ENCODE data around the gene BAG1. TPM values are rescaled to one million over a fixed set of nuclear protein-coding genes. Genes with fewer than 3 reads are reported as not detected.

The BAG1 gene
- total and polyA plus RNA-seq, 2 experiments from 2014 or later = 248 to 270 TPM

DNA sequence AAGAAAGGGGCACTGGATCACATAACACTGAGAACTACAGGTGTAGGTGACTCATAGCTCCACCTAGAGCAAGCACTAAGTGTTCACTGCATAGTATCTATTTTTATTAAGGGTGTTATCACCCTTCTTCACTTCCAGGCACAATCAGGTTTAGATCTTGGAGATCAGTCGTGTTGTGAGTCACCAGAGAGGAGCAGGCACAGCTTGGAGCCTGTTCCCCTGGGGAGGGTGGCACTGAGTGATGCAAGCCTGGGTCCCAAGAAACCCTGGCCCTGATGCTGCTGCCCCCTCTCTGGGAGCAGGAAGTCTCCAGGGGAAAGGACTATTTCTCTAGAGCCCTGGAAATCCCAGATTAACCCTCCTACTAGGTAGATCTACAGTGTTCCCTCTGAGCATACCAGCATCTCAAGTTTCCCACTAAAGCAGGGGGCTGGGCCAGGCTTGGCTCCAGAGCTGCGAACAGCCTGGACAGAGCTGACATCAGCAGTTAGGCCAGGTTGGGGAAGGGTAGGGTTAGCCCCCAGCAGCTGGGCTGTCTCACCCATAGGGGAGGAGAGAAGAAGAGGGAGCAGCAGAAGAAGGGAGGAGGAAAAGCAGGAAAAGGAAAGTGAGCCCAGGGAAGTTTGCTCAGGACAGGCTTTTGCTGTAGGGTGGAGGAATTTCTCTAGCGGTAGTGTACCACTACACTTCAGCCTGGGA, 52.7 kb downstream of the BAG1 start:
- no peaks in the 10 kb centered on the region for H3K36me3 ChIP-seq
- H3K4me3 ChIP-seq = no peak overlapping the region
- peaks cover 2% of the 10 kb centered on the region for H3K27me3 ChIP-seq
- peak overlapping the region; percentile 8 for H3K27ac ChIP-seq
- peak; percentile 49 to 60 for DNase-seq (ENCODE audit: low read depth in 1 of 2, low spot score in 1 of 2)
- peaks cover 7% of the 10 kb centered on the region for H3K4me1 ChIP-seq (ENCODE audit: low read depth)
- no peaks in the 10 kb centered on the region for H3K9me3 ChIP-seq (ENCODE audit: low read depth)
- no peak for TF ChIP-seq CTCF (IDR thresholded peaks at IDR 0.05; ENCODE audit: low read depth, low read length)

GRCh38 chr9:33210006-33210715, 54.3 kb downstream of the BAG1 start:
- Histone ChIP-seq H3K4me3 (no peak overlapping the region), H3K27me3 (no peaks in the 10 kb centered on the region), H3K9me3 (ENCODE audit: low read depth) (no peaks in the 10 kb centered on the region), H3K4me1 (ENCODE audit: low read depth) (peaks cover 7% of the 10 kb centered on the region), H3K36me3 (no peaks in the 10 kb centered on the region), H3K27ac (no peak overlapping the region)
- TF ChIP-seq CTCF (IDR thresholded peaks at IDR 0.05; ENCODE audit: low read depth, low read length) = no peak
- no peak for DNase-seq (ENCODE audit: low read depth in 1 of 2, low spot score in 1 of 2)

DNA sequence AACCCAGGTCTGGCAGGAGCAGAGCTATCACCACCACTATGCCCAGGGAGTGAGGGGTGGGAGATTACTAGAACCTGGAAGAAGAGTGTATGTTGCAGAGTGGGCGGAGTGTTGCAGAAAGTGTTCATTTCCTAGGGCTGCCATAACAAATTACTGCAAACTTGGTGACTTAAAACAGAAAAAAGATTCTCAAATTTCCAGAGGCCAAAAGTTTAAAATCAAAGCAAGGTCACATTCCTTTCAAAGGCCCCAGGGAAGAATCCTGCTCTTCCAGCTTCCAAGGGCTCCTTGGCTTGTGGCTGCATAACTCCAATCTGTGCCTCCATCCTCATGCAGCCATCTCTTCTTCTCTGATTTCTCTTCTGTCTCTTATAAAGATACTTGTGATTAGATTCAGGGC, 55.1 kb downstream of the BAG1 start:
- TF ChIP-seq CTCF (IDR thresholded peaks at IDR 0.05; ENCODE audit: low read depth, low read length) = no peak

DNA sequence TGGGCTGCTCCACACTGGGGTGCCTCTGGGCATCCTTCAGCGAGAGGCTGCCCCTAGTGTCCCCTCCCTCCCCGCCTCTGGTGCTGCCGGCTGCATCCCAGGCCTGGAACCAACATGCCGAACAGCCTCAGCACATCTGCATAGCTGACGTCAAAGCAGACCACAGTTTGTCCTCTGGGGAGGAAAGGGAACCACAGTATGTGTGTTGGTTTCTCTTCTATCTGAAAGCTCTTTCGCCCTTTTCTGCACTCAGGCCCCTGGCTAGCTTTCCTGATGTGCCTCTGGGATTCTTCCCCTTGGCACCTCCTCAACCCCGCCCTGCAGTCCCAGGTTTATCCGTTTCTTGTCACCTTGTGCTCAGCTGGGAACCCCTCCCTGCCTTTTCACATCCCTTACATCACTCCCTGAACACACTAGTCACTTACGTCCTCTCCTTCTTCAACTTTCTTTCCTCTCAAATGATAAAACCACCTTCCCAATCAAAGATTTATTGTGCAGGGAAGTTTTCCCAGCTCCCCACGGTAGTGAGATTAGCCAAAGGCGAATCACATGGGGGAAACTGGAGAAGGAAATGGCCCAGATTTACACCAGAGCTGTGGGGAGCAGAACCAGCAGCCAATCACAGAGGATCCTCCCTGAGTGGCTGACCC, 61.8 kb downstream of the BAG1 start:
- DNase-seq (ENCODE audit: low read depth in 1 of 2, low spot score in 1 of 2) = peak in 1 of 2 donors; percentile 95
- H3K27ac ChIP-seq = no peak overlapping the region
- peak; percentile 30 for TF ChIP-seq CTCF (IDR thresholded peaks at IDR 0.05; ENCODE audit: low read depth, low read length)
- no peak overlapping the region for H3K4me3 ChIP-seq
- no peaks in the 10 kb centered on the region for H3K4me1 ChIP-seq (ENCODE audit: low read depth)
- H3K36me3 ChIP-seq = no peaks in the 10 kb centered on the region
- no peaks in the 10 kb centered on the region for H3K27me3 ChIP-seq
- no peaks in the 10 kb centered on the region for H3K9me3 ChIP-seq (ENCODE audit: low read depth)

More for the DNA sequence above, 55.1 kb downstream of the BAG1 start:
- Histone ChIP-seq H3K4me3 (no peak overlapping the region), H3K36me3 (no peaks in the 10 kb centered on the region), H3K9me3 (ENCODE audit: low read depth) (no peaks in the 10 kb centered on the region), H3K27me3 (no peaks in the 10 kb centered on the region), H3K27ac (no peak overlapping the region), H3K4me1 (ENCODE audit: low read depth) (peaks cover 7% of the 10 kb centered on the region)
- DNase-seq (ENCODE audit: low read depth in 1 of 2, low spot score in 1 of 2) = no peak

Other genes starting within 250 kb of the BAG1 start
- gene DNAJA1, start 239.4 kb downstream of the BAG1 start, total RNA-seq = 96.1 and 130 TPM in 2 replicates
- gene DNAJA1, start 239.4 kb downstream of the BAG1 start, polyA plus RNA-seq = 153 and 202 TPM in 2 replicates
- 16.4 and 17.6 TPM in 2 replicates for gene SMU1, start 188.0 kb downstream of the BAG1 start, total RNA-seq
- 16.4 and 25.0 TPM in 2 replicates for gene SMU1, start 188.0 kb downstream of the BAG1 start, polyA plus RNA-seq
- gene B4GALT1, start 97.4 kb downstream of the BAG1 start, total RNA-seq = 24.8 and 33.6 TPM in 2 replicates
- gene B4GALT1, start 97.4 kb downstream of the BAG1 start, polyA plus RNA-seq = 22.1 and 30.0 TPM in 2 replicates
- gene SPINK4, start 24.5 kb downstream of the BAG1 start, total RNA-seq = 7.8 TPM in 1 of 2 replicates, not detected in the other
- gene SPINK4, start 24.5 kb downstream of the BAG1 start, polyA plus RNA-seq = 5.7 and 6.9 TPM in 2 replicates
- 75.2 and 75.5 TPM in 2 replicates for gene CHMP5, start 341 bp upstream of the BAG1 start, total RNA-seq
- gene CHMP5, start 341 bp upstream of the BAG1 start, polyA plus RNA-seq = 99.5 and 122 TPM in 2 replicates
- gene NFX1, start 25.8 kb upstream of the BAG1 start, total RNA-seq = 15.7 and 19.3 TPM in 2 replicates
- 29.4 and 29.9 TPM in 2 replicates for gene NFX1, start 25.8 kb upstream of the BAG1 start, polyA plus RNA-seq
- gene AQP7, start 137.9 kb upstream of the BAG1 start, total RNA-seq = 3.8 and 5.5 TPM in 2 replicates
- gene AQP7, start 137.9 kb upstream of the BAG1 start, polyA plus RNA-seq = 4.2 and 4.5 TPM in 2 replicates
- 6.8 and 6.9 TPM in 2 replicates for gene AQP3, start 182.9 kb upstream of the BAG1 start, total RNA-seq
- 7.2 and 9.0 TPM in 2 replicates for gene AQP3, start 182.9 kb upstream of the BAG1 start, polyA plus RNA-seq
- gene NOL6, start 209.2 kb upstream of the BAG1 start, total RNA-seq = 17.2 and 20.6 TPM in 2 replicates
- 9.0 and 18.6 TPM in 2 replicates for gene NOL6, start 209.2 kb upstream of the BAG1 start, polyA plus RNA-seq

Data from cardiac muscle cell (in vitro differentiated cells and primary cell).